Thoracic aorta (tissue), 2 donors: ENCODE data around the gene C4BPB. TPM values are rescaled to one million over a fixed set of nuclear protein-coding genes. Genes with fewer than 3 reads are reported as not detected.

Experiments used
- ATAC-seq: fragments of 150-250 bp; one replicate; pipeline ENCODE4 v1.8.0; 2017; ENCODE audit warnings: low read depth; ENCODE audit not compliant: insufficient number of reproducible peaks, low FRiP score
- DNase-seq: peaks from one replicate; pipeline ENCODE4 v3.0.0-alpha.2; 2020; ENCODE audit warnings: low spot score
- H3K27ac ChIP-seq, 2 donors: fragments of 200-600 bp; sonication (generic); 1 replicate in 1 of 2; 2 replicates in 1 of 2; pipeline ENCODE4 v1.5.1; 2016; ENCODE audit warnings: mild to moderate bottlenecking in 2 of 2, moderate library complexity in 2 of 2
- H3K27me3 ChIP-seq: fragments of 200-600 bp; sonication (generic); replicated peaks from 2 replicates; pipeline ENCODE4 v1.6.0; 2016; ENCODE audit warnings: mild to moderate bottlenecking; ENCODE audit not compliant: insufficient read depth
- H3K36me3 ChIP-seq: fragments of 200-600 bp; sonication (generic); one replicate; pipeline ENCODE4 v1.5.1; 2016
- H3K4me1 ChIP-seq, 2 donors: fragments of 200-600 bp; sonication (generic); 1 replicate in 1 of 2; 2 replicates in 1 of 2; pipeline versions ENCODE4 v1.5.1 to v1.6.0; 2016; ENCODE audit warnings: low read depth in 2 of 2, mild to moderate bottlenecking in 1 of 2; ENCODE audit not compliant: control insufficient read depth in 1 of 2
- H3K4me3 ChIP-seq: fragments of 200-600 bp; sonication (generic); 2 replicates; pipeline ENCODE4 v1.5.1; 2016; ENCODE audit warnings: mild to moderate bottlenecking
- H3K9me3 ChIP-seq: fragments of 200-600 bp; sonication (generic); 2 replicates; pipeline ENCODE4 v1.5.1; 2016
- total RNA-seq, 2 donors: library from RNA; depleted of rRNA; stranded (reverse); fragments of >200 nt; gene quantifications; one replicate each; pipeline versions ENCODE4 v1.1.0 to v1.2.3, GENCODE V29; 2016
- TF ChIP-seq, protein P1 (sequence below): fragments of 200-600 bp; sonication (generic); IDR thresholded peaks from one replicate; pipeline ENCODE4 v1.5.1; 2019; ENCODE audit warnings: antibody characterized with exemption

C4BPB gene
- total RNA-seq, 2 donors from 2014 or later = 0.54 to 3.7 TPM

DNA sequence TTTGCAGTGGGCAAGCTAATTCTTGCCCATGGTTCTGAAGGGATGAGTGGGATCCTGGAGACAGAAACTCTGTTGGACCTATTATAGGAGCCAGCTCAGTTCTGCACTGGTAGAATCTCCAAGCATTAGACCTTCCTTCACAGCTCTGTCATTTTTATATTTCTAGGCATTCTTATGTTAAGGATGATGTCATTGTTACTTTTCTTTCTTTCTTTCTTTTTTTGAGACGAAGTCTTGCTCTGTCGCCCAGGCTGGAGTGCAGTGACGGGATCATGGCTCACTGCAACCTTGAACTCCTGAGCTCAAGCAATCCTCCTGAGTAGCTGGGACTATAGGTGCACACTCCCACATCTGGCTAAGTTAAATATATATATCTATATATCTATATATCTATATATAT, 28.1 kb upstream of the C4BPB start:
- no peak overlapping the region for H3K27ac ChIP-seq
- H3K4me1 ChIP-seq = peaks cover 0 to 6% of the 10 kb centered on the region in 2 donors
- H3K27me3 ChIP-seq = no peaks in the 10 kb centered on the region
- DNase-seq = no peak
- no peak overlapping the region for H3K4me3 ChIP-seq
- no peak for ATAC-seq
- TF ChIP-seq, protein P1, sequence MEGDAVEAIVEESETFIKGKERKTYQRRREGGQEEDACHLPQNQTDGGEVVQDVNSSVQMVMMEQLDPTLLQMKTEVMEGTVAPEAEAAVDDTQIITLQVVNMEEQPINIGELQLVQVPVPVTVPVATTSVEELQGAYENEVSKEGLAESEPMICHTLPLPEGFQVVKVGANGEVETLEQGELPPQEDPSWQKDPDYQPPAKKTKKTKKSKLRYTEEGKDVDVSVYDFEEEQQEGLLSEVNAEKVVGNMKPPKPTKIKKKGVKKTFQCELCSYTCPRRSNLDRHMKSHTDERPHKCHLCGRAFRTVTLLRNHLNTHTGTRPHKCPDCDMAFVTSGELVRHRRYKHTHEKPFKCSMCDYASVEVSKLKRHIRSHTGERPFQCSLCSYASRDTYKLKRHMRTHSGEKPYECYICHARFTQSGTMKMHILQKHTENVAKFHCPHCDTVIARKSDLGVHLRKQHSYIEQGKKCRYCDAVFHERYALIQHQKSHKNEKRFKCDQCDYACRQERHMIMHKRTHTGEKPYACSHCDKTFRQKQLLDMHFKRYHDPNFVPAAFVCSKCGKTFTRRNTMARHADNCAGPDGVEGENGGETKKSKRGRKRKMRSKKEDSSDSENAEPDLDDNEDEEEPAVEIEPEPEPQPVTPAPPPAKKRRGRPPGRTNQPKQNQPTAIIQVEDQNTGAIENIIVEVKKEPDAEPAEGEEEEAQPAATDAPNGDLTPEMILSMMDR = no peak
- H3K36me3 ChIP-seq = peaks cover 18% of the 10 kb centered on the region
- no peaks in the 10 kb centered on the region for H3K9me3 ChIP-seq

DNA sequence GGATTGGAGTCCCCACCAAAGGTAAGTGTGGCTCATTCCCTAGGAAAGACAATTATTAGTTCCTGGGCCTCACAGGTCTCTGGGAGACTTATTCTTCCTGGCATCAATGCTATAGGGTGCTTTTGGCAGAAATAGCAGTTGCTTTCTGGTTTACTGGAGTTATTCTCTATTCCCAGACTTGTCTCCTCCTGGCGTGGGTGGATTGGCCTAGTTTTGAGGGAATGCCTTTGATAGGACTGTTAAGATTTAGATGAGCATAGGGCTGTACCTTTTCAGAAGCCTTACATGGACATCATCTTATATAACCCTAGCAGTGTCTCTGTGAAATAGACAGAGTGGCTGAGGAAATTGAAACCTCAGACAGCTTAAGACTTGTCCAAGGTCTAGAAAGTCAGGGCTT, 26.6 kb upstream of the C4BPB start:
- Histone ChIP-seq H3K4me3 (no peak overlapping the region), H3K4me1 (peaks cover 0 to 6% of the 10 kb centered on the region in 2 donors), H3K36me3 (peaks cover 18% of the 10 kb centered on the region), H3K27ac (no peak overlapping the region), H3K9me3 (no peaks in the 10 kb centered on the region), H3K27me3 (no peaks in the 10 kb centered on the region)
- TF ChIP-seq, protein P1 = no peak
- ATAC-seq = no peak
- DNase-seq = no peak

DNA sequence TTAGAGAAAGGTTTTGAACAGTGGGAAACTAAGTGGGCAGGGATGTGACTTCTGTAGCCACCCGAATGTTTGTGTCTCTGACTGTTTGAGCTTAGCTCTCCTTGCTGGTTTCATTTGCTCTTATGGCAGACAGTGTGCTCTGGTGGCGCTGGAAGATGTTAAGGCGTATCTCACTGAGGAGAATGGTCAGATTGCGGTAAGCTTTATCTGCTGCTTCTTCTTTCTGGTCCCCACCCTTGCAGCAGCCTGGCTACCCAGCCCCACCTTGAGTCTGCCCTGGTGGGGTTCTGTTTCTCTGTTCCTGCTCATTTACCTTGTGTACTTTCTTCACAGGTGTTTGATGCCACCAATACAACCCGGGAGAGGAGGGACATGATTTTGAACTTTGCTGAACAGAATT, 25.6 kb upstream of the C4BPB start:
- Histone ChIP-seq H3K4me1 (peaks cover 0 to 6% of the 10 kb centered on the region in 2 donors), H3K36me3 (peaks cover 22% of the 10 kb centered on the region), H3K9me3 (no peaks in the 10 kb centered on the region), H3K27me3 (no peaks in the 10 kb centered on the region), H3K4me3 (no peak overlapping the region), H3K27ac (no peak overlapping the region)
- TF ChIP-seq, protein P1 = no peak
- ATAC-seq (no peak), DNase-seq (no peak)

DNA sequence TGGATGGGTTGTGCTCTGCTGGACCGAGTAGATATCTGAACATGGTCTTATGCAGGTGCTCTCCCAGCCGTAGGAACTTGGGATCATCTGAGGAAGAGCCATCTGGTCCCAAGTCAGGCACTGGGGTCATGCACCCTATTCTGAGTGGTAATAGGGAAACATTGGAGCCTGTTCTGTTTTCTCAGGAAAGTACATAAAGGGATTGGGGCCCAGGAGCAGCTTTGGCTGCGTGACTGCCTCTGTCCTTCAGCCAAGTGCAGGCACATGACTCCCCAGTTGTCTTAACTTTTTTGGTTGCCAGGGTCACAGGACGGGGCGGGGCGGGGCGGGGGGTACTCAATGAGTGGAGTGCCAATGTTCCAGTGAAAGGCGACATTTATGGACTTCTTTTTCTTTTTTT, 24.1 kb upstream of the C4BPB start:
- no peak for DNase-seq
- peak overlapping the region in 1 of 2 donors; percentile 45 for H3K27ac ChIP-seq
- TF ChIP-seq, protein P1 = no peak
- H3K36me3 ChIP-seq = peaks cover 27% of the 10 kb centered on the region
- no peak overlapping the region for H3K4me3 ChIP-seq
- no peaks in the 10 kb centered on the region for H3K27me3 ChIP-seq
- H3K9me3 ChIP-seq = no peaks in the 10 kb centered on the region
- no peak for ATAC-seq
- H3K4me1 ChIP-seq = peaks cover 0 to 6% of the 10 kb centered on the region in 2 donors

DNA sequence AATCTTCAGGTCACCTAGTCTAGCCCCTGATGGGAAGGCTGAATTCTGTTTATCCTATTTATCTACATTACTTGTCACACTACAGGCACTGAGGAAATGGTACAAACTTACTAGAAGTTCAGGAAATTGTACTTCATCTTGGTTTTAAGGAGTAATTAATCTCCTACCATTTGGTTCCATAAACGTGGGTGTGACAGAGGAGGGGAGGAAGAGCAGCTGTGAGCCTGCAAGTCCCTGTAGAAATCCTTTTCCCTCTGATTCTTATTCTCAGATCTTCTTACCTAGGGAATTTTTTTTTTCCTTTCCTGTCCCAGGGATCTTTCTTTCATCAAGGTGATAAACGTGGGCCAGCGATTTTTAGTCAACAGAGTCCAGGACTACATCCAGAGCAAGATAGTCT, 21.5 kb upstream of the C4BPB start:
- Histone ChIP-seq H3K4me1 (peaks cover 0 to 6% of the 10 kb centered on the region in 2 donors), H3K27ac (no peak overlapping the region), H3K9me3 (no peaks in the 10 kb centered on the region), H3K4me3 (no peak overlapping the region), H3K36me3 (peaks cover 23% of the 10 kb centered on the region), H3K27me3 (no peaks in the 10 kb centered on the region)
- TF ChIP-seq, protein P1 = no peak
- no peak for ATAC-seq
- DNase-seq = no peak
